Measurements from ENCODE around the gene BRSK2.
A peak's percentile ranks its signal among the peaks of the same experiment; 100 is the strongest.

Gene BRSK2

DNA sequence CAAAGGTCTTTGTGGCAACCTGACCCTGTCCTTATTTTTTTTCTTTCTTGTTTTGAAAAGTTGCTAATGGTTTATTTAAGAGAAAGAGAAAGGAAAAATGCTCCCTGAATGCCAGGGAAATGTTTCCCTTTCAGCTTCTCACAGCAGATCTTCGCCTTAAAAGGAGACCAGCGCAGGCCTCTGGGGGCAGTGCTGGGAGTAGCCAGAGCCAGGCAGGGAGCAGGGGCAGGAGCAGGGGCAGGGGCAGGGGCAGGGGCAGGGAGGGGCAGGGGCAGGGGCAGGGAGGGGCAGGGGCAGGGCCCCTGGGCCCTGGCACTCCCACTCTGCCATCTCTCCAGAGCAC is 91.7 kb downstream of the BRSK2 start:
- Histone ChIP-seq H2AFZ (ENCODE audit: low read length) (no peak overlapping the region), H3F3A (ENCODE audit: insufficient read depth, low read length) (no peaks in the 10 kb centered on the region), H3K9me3 (ENCODE audit: low read length) (no peaks in the 10 kb centered on the region), H3K4me1 (ENCODE audit: insufficient read depth, low read length, severe bottlenecking) (no peaks in the 10 kb centered on the region), H3K9ac (ENCODE audit: low read length) (no peak overlapping the region), H3K4me2 (ENCODE audit: low read length) (no peak overlapping the region), H4K20me1 (ENCODE audit: insufficient read depth, low read length) (no peaks in the 10 kb centered on the region), H3K36me3 (ENCODE audit: insufficient read depth, low read length) (peaks cover 20% of the 10 kb centered on the region; the same call in 1 of the 2 replicates), H3K79me2 (ENCODE audit: insufficient read depth, low read length) (no peaks in the 10 kb centered on the region), H3K27ac (ENCODE audit: low read depth, low read length, poor library complexity, severe bottlenecking) (no peak overlapping the region), H3K9me2 (ENCODE audit: low read depth, low read length) (no peaks in the 10 kb centered on the region), H3K4me3 (ENCODE audit: low read depth, low read length, poor library complexity, severe bottlenecking) (no peak overlapping the region), H3K27me3 (ENCODE audit: insufficient read depth, low read length) (no peaks in the 10 kb centered on the region)
- TF ChIP-seq EZH2 (IDR thresholded peaks at IDR 0.05; ENCODE audit: borderline replicate concordance, low read length) = no peak
- TF ChIP-seq, protein P1, sequence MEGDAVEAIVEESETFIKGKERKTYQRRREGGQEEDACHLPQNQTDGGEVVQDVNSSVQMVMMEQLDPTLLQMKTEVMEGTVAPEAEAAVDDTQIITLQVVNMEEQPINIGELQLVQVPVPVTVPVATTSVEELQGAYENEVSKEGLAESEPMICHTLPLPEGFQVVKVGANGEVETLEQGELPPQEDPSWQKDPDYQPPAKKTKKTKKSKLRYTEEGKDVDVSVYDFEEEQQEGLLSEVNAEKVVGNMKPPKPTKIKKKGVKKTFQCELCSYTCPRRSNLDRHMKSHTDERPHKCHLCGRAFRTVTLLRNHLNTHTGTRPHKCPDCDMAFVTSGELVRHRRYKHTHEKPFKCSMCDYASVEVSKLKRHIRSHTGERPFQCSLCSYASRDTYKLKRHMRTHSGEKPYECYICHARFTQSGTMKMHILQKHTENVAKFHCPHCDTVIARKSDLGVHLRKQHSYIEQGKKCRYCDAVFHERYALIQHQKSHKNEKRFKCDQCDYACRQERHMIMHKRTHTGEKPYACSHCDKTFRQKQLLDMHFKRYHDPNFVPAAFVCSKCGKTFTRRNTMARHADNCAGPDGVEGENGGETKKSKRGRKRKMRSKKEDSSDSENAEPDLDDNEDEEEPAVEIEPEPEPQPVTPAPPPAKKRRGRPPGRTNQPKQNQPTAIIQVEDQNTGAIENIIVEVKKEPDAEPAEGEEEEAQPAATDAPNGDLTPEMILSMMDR (IDR thresholded peaks at IDR 0.05; ENCODE audit: low read length) = no peak

DNA sequence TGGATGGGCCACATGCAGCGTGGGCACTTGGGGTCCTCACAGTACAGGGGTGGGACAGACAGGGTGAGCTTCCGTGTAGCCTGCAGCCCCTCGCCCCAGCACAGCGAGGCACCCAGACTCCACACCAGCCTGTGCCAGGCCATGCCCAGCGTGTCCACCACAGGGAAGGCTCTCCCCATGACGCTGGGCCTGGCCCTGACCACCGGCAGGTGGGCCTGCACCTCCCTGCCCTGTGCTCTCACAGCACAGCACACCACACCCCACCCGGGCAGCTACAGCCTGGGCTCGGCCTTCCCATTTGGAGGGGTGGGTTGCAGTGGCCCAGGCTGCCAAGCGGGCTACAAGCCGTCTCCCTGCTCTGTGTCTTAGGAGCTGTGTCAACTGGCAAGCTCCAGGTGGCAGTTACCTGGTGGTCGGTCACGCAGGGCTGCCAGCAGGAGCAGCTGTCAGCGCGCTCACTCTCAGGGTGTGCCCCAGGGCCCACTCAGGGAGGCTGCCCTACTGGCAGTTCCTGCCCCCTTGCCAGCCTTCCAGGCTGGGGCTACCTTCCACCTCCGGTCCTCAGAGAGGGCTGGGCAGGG is 92.2 kb downstream of the BRSK2 start:
- Histone ChIP-seq H3K9me2 (ENCODE audit: low read depth, low read length) (no peaks in the 10 kb centered on the region), H3F3A (ENCODE audit: insufficient read depth, low read length) (no peaks in the 10 kb centered on the region), H3K9me3 (ENCODE audit: low read length) (no peaks in the 10 kb centered on the region), H3K36me3 (ENCODE audit: insufficient read depth, low read length) (peaks cover 15% of the 10 kb centered on the region; the same call in 1 of the 2 replicates), H3K4me1 (ENCODE audit: insufficient read depth, low read length, severe bottlenecking) (no peaks in the 10 kb centered on the region), H3K9ac (ENCODE audit: low read length) (no peak overlapping the region), H3K27ac (ENCODE audit: low read depth, low read length, poor library complexity, severe bottlenecking) (no peak overlapping the region), H3K4me2 (ENCODE audit: low read length) (no peak overlapping the region), H4K20me1 (ENCODE audit: insufficient read depth, low read length) (no peaks in the 10 kb centered on the region), H2AFZ (ENCODE audit: low read length) (no peak overlapping the region), H3K79me2 (ENCODE audit: insufficient read depth, low read length) (no peaks in the 10 kb centered on the region), H3K27me3 (ENCODE audit: insufficient read depth, low read length) (no peaks in the 10 kb centered on the region), H3K4me3 (ENCODE audit: low read depth, low read length, poor library complexity, severe bottlenecking) (no peak overlapping the region)
- no peak for TF ChIP-seq EZH2 (IDR thresholded peaks at IDR 0.05; ENCODE audit: borderline replicate concordance, low read length)
- TF ChIP-seq, protein P1 (IDR thresholded peaks at IDR 0.05; ENCODE audit: low read length) = no peak

DNA sequence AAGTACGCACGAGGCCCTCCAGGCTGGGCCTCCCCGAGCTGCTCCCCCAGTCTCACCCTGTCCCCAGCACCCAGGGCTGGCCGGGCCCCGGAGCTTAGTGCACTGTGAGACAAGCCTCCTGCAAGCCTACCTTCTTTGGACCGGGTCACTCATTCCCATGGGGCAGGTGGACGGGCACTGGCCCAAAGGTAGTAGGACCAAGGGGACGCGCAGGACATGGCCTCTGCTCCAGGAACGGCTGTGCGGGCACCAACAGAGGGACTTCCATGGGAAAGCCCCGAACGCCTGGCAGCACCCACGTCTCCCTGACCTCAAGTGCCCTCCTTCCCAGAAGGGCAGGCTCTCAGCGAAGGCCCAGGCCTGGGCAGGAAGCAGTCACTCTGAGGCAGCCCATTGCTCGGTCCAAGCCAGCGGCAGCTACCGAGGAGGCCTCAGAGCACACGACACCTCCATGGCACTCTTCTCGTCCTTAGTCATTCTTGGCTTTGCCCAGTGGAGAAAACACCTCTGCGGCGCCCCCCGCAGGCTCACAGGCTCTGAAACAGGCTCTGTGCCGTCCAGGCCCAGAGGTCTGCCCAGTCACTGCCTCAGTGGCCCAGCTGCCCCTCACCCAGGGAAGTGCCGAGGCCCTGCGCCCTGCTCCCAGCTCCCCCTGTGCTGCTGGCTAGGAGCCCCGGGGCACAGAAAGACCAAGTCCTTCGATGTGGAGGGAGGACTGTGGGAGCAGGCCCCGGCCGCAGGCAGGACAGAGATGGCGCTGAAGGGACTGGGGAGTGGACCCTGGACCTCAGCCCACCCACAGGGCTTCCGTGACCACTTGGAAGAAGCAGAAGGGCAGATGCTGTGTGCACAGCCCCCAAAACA is 93.1 kb downstream of the BRSK2 start:
- Histone ChIP-seq H3K27ac (ENCODE audit: low read depth, low read length, poor library complexity, severe bottlenecking) (no peak overlapping the region), H3K9me3 (ENCODE audit: low read length) (no peaks in the 10 kb centered on the region), H3K27me3 (ENCODE audit: insufficient read depth, low read length) (no peaks in the 10 kb centered on the region), H3K4me3 (ENCODE audit: low read depth, low read length, poor library complexity, severe bottlenecking) (no peak overlapping the region), H3K36me3 (ENCODE audit: insufficient read depth, low read length) (peaks cover 10% of the 10 kb centered on the region; the same call in 1 of the 2 replicates), H3F3A (ENCODE audit: insufficient read depth, low read length) (no peaks in the 10 kb centered on the region), H3K79me2 (ENCODE audit: insufficient read depth, low read length) (no peaks in the 10 kb centered on the region), H3K4me2 (ENCODE audit: low read length) (no peak overlapping the region), H2AFZ (ENCODE audit: low read length) (no peak overlapping the region), H3K9ac (ENCODE audit: low read length) (no peak overlapping the region), H3K4me1 (ENCODE audit: insufficient read depth, low read length, severe bottlenecking) (no peaks in the 10 kb centered on the region), H4K20me1 (ENCODE audit: insufficient read depth, low read length) (no peaks in the 10 kb centered on the region), H3K9me2 (ENCODE audit: low read depth, low read length) (no peaks in the 10 kb centered on the region)
- TF ChIP-seq EZH2 (IDR thresholded peaks at IDR 0.05; ENCODE audit: borderline replicate concordance, low read length) = no peak
- TF ChIP-seq, protein P1 (IDR thresholded peaks at IDR 0.05; ENCODE audit: low read length) = peak; percentile 23; the same call in 1 of the 2 replicates
